ACC112 (cell line): ENCODE data around the gene SLC7A8.

Experiments used
- H2AFZ ChIP-seq: fragments of 200-600 bp; sonication (generic); one replicate; pipeline ENCODE4 v1.6.0; 2017; ENCODE audit warnings: antibody characterized with exemption, low read length; ENCODE audit not compliant: unreplicated experiment
- H3K27ac ChIP-seq: fragments of 200-600 bp; sonication (generic); 2 replicates; pipeline ENCODE4 v1.5.1; 2014; ENCODE audit warnings: low read depth, mild to moderate bottlenecking, antibody characterized with exemption, low read length, moderate library complexity
- H3K27me3 ChIP-seq: fragments of 200-600 bp; sonication (generic); 2 replicates; pipeline ENCODE4 v1.6.1; 2014; ENCODE audit warnings: mild to moderate bottlenecking, antibody characterized with exemption, low read length, moderate library complexity, mixed read lengths; ENCODE audit not compliant: insufficient read depth
- H3K36me3 ChIP-seq: fragments of 200-600 bp; sonication (generic); 2 replicates; pipeline ENCODE4 v1.6.1; 2016; ENCODE audit warnings: mild to moderate bottlenecking, antibody characterized with exemption, low read length, moderate library complexity, mixed read lengths; ENCODE audit not compliant: insufficient read depth
- H3K4me1 ChIP-seq: fragments of 200-600 bp; sonication (generic); one replicate; pipeline ENCODE4 v1.6.1; 2016; ENCODE audit warnings: low read length, mixed read lengths; ENCODE audit not compliant: insufficient read depth, unreplicated experiment, control insufficient read depth
- H3K4me3 ChIP-seq: fragments of 200-600 bp; sonication (generic); 2 replicates; pipeline ENCODE4 v1.5.1; 2014; ENCODE audit warnings: mild to moderate bottlenecking, low read depth, low read length
- H3K79me2 ChIP-seq: fragments of 200-600 bp; sonication (generic); one replicate; pipeline ENCODE4 v1.6.0; 2016; ENCODE audit warnings: low read length; ENCODE audit not compliant: control insufficient read depth, unreplicated experiment, insufficient read depth

The SLC7A8 gene

DNA sequence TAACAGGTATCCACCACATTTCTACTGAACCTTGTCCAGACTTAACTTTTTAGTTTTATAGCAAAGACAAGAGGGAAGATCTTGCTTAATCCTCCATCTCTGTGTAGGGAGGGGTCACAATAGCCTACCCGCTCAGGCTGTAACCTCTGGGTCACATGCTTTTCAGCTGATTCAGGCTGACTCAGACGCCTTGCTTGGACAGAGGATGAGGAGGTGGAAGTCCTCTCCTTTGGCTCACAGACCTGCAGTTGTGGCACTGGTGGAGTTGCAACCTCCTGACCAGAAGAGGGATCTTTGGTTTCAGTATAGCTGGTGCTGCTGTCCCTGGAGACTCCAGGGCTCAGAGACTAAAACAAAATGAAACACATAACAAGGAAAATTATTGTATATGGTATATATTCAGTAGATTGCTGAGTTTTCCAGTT is 104.8 kb downstream of the SLC7A8 start:
- H2AFZ ChIP-seq: no peak overlapping the region
- H3K4me1 ChIP-seq: peaks cover 50% of the 10 kb centered on the region
- H3K27ac ChIP-seq: peak overlapping the region; percentile 93
- H3K27me3 ChIP-seq: no peaks in the 10 kb centered on the region
- H3K79me2 ChIP-seq: peaks cover 22% of the 10 kb centered on the region
- H3K4me3 ChIP-seq: peak overlapping the region; percentile 48
- peaks cover 38% of the 10 kb centered on the region for H3K36me3 ChIP-seq

DNA sequence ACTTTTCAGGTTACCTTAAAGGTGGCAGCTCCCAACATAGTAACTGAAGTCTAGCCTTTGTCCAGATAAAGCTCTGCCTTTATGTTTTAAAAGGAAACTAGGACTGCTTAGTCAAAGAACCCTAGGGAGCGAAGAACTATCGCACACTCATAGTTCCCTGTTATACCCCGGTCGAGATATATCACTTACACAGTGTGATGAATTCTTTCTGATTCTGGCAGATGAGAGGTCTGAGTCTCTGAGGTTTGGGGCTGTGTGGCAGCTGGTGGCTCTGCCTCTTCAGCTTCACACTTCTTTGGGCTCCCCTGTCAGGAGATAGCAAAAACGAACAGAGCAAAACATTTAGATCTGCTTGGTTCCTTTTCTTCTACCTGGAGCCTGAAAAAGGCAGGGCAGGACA is 105.5 kb downstream of the SLC7A8 start:
- Histone ChIP-seq H3K79me2 (peaks cover 19% of the 10 kb centered on the region), H3K27me3 (no peaks in the 10 kb centered on the region), H2AFZ (no peak overlapping the region), H3K4me3 (peak overlapping the region; percentile 37), H3K36me3 (peaks cover 40% of the 10 kb centered on the region), H3K27ac (peak overlapping the region; percentile 93), H3K4me1 (peaks cover 50% of the 10 kb centered on the region)

DNA sequence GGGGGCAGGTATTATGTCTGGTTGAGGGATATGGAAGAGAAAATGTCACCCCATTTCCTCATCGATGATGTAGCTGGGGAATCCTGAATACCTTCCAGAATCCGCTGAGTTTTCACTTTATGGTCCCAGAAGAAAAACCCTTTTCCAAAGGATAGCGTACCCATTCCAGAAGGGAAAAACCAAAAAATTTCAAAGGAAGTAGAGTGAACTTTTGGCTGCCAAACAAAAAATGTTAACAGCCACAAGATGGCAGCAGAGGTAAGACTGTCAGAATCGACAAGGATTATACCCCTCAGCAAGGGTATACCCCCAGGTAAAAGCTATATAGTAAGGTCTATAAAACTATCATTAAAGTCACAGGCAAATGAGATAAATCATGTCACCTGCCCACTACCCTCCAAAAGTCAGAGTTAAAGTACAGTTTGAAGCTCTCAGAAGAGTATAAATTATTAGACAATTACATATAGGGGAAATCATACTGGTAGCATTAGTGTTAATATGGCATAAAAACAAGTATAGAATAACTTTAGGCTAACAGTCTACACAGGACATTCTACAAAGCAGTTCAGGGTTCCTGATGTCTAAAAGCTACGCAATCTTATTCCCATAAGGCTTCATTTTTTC is 106.6 kb downstream of the SLC7A8 start:
- peaks cover 48% of the 10 kb centered on the region for H3K36me3 ChIP-seq
- no peaks in the 10 kb centered on the region for H3K27me3 ChIP-seq
- no peak overlapping the region for H2AFZ ChIP-seq
- H3K79me2 ChIP-seq: peaks cover 19% of the 10 kb centered on the region
- H3K4me3 ChIP-seq: peak overlapping the region; percentile 37; the same call in 1 of the 2 replicates
- H3K27ac ChIP-seq: peak overlapping the region; percentile 93
- H3K4me1 ChIP-seq: peaks cover 59% of the 10 kb centered on the region
